GM12878 (cell line): Measurements from ENCODE around the gene ETFRF1. TPM values are rescaled to one million over a fixed set of nuclear protein-coding genes. Genes with fewer than 3 reads are reported as not detected.

ENCODE experiments used
- BCL11A ChIP-seq: IDR thresholded peaks from 2 replicates; pipeline ENCODE4 v1.6.1; 2011; ENCODE audit warnings: low read depth, low read length
- BRCA1 ChIP-seq: IDR thresholded peaks from 2 replicates; pipeline ENCODE4 v1.6.1; 2011; ENCODE audit warnings: low read depth, low read length, improper control_type of control experiment
- FOS ChIP-seq: IDR thresholded peaks from 3 replicates; pipeline ENCODE4 v1.6.1; 2011; ENCODE audit warnings: borderline replicate concordance; ENCODE audit not compliant: insufficient read length; ENCODE audit errors: extremely low read depth
- GABPA ChIP-seq: IDR thresholded peaks from 2 replicates; pipeline ENCODE4 v1.6.1; 2014; ENCODE audit warnings: antibody characterized with exemption, low read depth, mild to moderate bottlenecking, inconsistent platforms
- NBN ChIP-seq: fragments of 450-650 bp; IDR thresholded peaks from 2 replicates; pipeline ENCODE4 v1.6.1; 2016
- NFYA ChIP-seq: IDR thresholded peaks from 2 replicates; pipeline ENCODE4 v1.6.1; 2011; ENCODE audit warnings: low read depth, mild to moderate bottlenecking, low read length, improper control_type of control experiment, borderline replicate concordance
- NR2C2 ChIP-seq: IDR thresholded peaks from 2 replicates; pipeline ENCODE4 v1.6.1; 2011; ENCODE audit warnings: borderline replicate concordance, low read depth; ENCODE audit not compliant: control insufficient read depth, insufficient read length
- NRF1 ChIP-seq: conservative IDR thresholded peaks from 2 replicates; pipeline ENCODE4 v1.6.1; 2011; ENCODE audit warnings: mild to moderate bottlenecking, low read depth, low read length, improper control_type of control experiment
- PAX8 ChIP-seq: fragments of 450-650 bp; IDR thresholded peaks from 2 replicates; pipeline ENCODE4 v1.6.1; 2017; ENCODE audit warnings: mild to moderate bottlenecking, moderate library complexity
- POLR2AphosphoS2 ChIP-seq: IDR thresholded peaks from 2 replicates; pipeline ENCODE4 v1.6.1; 2011; ENCODE audit warnings: low read depth, mild to moderate bottlenecking, low read length, improper control_type of control experiment, moderate library complexity
- RBBP5 ChIP-seq: fragments of 200-600 bp; sonication (generic); conservative IDR thresholded peaks from 2 replicates; pipeline ENCODE4 v1.6.1; 2016
- RUNX3 ChIP-seq: IDR thresholded peaks from 2 replicates; pipeline ENCODE4 v1.6.1; 2012; ENCODE audit warnings: low read length, inconsistent platforms
- SIX5 ChIP-seq: IDR thresholded peaks from 2 replicates; pipeline ENCODE4 v1.6.1; 2011; ENCODE audit warnings: mild to moderate bottlenecking, low read depth, low read length, moderate library complexity; ENCODE audit not compliant: severe bottlenecking
- TCF7 ChIP-seq: IDR thresholded peaks from 2 replicates; pipeline ENCODE4 v1.6.1; 2014; ENCODE audit warnings: antibody characterized with exemption, borderline replicate concordance
- YY1 ChIP-seq: IDR thresholded peaks from 2 replicates; pipeline ENCODE4 v1.6.1; 2011; ENCODE audit warnings: low read depth, mild to moderate bottlenecking, low read length
- ZNF207 ChIP-seq: fragments of 450-650 bp; IDR thresholded peaks from 2 replicates; pipeline ENCODE4 v1.6.1; 2014; ENCODE audit warnings: antibody characterized with exemption, mild to moderate bottlenecking, borderline replicate concordance
- polyA plus RNA-seq, 11 experiments: library from polyadenylated mRNA; depleted of rRNA in 4 of 11; unstranded in 6 of 11; stranded (reverse) in 5 of 11; fragments of >200 nt; fragmentation: Nextera tagmentation in 4 of 11; fragmentation: Illumina TruSeq in 1 of 11; extraction: Ambion mirVana in 4 of 11; extraction: Trizol in 1 of 11; gene quantifications; 1 replicate in 1 of 11; 2 replicates in 10 of 11; pipeline versions ENCODE4 v1.2.1 to v1.2.3, GENCODE V29; 2011 to 2016; ENCODE audit warnings: inconsistent platforms in 2 of 11, missing spikeins in 2 of 11, low read depth in 1 of 11
- total RNA-seq, 4 experiments: library from RNA; depleted of rRNA in 3 of 4; stranded (reverse); fragments of >200 nt in 3 of 4; fragmentation: Illumina TruSeq in 1 of 4; extraction: Trizol in 1 of 4; gene quantifications; 2 replicates each; pipeline versions ENCODE4 v1.2.1 to v1.2.3, GENCODE V29; 2013 to 2021
- TF ChIP-seq, protein P1 (sequence below): IDR thresholded peaks from 2 replicates; pipeline ENCODE4 v1.6.1; 2012; ENCODE audit warnings: low read depth, low read length, improper control_type of control experiment
- TF ChIP-seq, protein P2 (sequence below): fragments of 450-650 bp; IDR thresholded peaks from 2 replicates; pipeline ENCODE4 v1.6.1; 2016; ENCODE audit warnings: mild to moderate bottlenecking
- TF ChIP-seq, protein P3 (sequence below): IDR thresholded peaks from 2 replicates; pipeline ENCODE4 v1.6.1; 2011; ENCODE audit warnings: mild to moderate bottlenecking, low read depth, low read length, moderate library complexity; ENCODE audit not compliant: insufficient replicate concordance
- TF ChIP-seq, protein P4 (sequence below): fragments of 450-650 bp; formaldehyde crosslinking; IDR thresholded peaks from 2 replicates; pipeline ENCODE4 v1.4.0; 2020; ENCODE audit warnings: mild to moderate bottlenecking, moderate library complexity
- TF ChIP-seq, protein P5 (sequence below): fragments of 450-650 bp; IDR thresholded peaks from 2 replicates; pipeline ENCODE4 v1.6.1; 2018; ENCODE audit warnings: borderline replicate concordance, mild to moderate bottlenecking; ENCODE audit not compliant: partially characterized antibody

ETFRF1 gene
- total and polyA plus RNA-seq, 10 of the 15 experiments (the other 5 are each of a cell fraction or from before 2014, with no cell fraction given): 9.9 to 59.6 (median 26.2) TPM

DNA sequence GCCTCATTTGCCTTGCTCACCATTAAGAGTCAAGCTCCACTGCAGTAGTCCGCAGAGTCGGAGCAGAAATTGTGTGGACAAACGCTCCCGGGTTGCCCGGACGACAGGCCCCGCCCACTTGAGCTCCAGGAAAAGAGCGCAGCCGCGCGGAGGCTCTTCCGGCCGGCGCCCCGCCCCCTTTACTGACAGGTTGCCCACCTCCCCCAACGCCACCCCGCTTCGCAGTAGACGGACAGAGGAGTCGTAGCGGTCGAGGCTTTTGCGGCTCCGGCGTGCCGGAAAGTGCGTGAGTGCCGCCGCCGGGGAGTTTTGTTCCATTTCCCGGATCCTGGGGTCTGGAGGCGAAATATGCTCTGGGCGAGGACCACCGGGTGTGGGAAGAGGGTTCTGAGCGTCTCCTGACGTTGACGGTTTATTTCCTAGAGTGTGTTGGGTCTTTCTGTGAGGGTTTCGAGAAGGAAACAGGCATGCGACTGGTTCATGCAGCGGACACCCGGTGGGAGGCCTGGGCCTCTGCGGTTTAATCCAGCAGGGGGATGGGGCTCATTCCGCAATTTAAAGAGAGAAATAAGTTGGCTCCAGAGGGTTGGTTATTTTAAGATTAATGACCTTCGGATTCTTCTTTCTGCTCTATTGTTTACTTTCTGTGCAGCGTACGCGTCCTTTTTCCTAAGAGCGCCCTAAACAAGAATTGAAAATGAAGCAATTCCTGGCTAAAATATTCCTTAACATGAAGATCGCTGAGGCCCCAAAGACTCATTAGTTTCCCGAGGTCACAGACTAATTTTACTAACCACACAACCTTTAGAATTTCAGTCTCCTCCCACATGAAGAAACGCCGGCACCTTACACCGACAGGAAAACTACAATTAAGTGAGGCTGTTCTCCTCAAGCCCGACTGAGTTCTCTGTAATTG is at the start of gene ETFRF1, which contains the start of gene DNAI7 (continued):
- TF ChIP-seq YY1: 0 out of 2 replicates have a peak, but pooled peaks have one; percentile 13
- TF ChIP-seq RBBP5: no peak
- no peak for TF ChIP-seq PAX8
- TF ChIP-seq, protein P1, sequence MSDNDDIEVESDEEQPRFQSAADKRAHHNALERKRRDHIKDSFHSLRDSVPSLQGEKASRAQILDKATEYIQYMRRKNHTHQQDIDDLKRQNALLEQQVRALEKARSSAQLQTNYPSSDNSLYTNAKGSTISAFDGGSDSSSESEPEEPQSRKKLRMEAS: no peak
- TF ChIP-seq, protein P2, sequence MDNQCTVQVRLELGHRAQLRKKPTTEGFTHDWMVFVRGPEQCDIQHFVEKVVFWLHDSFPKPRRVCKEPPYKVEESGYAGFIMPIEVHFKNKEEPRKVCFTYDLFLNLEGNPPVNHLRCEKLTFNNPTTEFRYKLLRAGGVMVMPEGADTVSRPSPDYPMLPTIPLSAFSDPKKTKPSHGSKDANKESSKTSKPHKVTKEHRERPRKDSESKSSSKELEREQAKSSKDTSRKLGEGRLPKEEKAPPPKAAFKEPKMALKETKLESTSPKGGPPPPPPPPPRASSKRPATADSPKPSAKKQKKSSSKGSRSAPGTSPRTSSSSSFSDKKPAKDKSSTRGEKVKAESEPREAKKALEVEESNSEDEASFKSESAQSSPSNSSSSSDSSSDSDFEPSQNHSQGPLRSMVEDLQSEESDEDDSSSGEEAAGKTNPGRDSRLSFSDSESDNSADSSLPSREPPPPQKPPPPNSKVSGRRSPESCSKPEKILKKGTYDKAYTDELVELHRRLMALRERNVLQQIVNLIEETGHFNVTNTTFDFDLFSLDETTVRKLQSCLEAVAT: peak; percentile 59; the same call in 1 of the 2 replicates
- TF ChIP-seq, protein P3, sequence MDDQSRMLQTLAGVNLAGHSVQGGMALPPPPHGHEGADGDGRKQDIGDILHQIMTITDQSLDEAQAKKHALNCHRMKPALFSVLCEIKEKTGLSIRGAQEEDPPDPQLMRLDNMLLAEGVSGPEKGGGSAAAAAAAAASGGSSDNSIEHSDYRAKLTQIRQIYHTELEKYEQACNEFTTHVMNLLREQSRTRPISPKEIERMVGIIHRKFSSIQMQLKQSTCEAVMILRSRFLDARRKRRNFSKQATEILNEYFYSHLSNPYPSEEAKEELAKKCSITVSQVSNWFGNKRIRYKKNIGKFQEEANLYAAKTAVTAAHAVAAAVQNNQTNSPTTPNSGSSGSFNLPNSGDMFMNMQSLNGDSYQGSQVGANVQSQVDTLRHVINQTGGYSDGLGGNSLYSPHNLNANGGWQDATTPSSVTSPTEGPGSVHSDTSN: peak; percentile 76
- no peak for TF ChIP-seq FOS
- 0 out of 2 replicates have a peak, but pooled peaks have one; percentile 65 for TF ChIP-seq POLR2AphosphoS2
- TF ChIP-seq NR2C2: no peak
- peak; percentile 44 for TF ChIP-seq NRF1
- no peak for TF ChIP-seq ZNF207
- TF ChIP-seq GABPA: 0 out of 2 replicates have a peak, but pooled peaks have one; percentile 27
- no peak for TF ChIP-seq BCL11A
- TF ChIP-seq RUNX3: peak; percentile 88
- TF ChIP-seq TCF7: no peak
- TF ChIP-seq, protein P4, sequence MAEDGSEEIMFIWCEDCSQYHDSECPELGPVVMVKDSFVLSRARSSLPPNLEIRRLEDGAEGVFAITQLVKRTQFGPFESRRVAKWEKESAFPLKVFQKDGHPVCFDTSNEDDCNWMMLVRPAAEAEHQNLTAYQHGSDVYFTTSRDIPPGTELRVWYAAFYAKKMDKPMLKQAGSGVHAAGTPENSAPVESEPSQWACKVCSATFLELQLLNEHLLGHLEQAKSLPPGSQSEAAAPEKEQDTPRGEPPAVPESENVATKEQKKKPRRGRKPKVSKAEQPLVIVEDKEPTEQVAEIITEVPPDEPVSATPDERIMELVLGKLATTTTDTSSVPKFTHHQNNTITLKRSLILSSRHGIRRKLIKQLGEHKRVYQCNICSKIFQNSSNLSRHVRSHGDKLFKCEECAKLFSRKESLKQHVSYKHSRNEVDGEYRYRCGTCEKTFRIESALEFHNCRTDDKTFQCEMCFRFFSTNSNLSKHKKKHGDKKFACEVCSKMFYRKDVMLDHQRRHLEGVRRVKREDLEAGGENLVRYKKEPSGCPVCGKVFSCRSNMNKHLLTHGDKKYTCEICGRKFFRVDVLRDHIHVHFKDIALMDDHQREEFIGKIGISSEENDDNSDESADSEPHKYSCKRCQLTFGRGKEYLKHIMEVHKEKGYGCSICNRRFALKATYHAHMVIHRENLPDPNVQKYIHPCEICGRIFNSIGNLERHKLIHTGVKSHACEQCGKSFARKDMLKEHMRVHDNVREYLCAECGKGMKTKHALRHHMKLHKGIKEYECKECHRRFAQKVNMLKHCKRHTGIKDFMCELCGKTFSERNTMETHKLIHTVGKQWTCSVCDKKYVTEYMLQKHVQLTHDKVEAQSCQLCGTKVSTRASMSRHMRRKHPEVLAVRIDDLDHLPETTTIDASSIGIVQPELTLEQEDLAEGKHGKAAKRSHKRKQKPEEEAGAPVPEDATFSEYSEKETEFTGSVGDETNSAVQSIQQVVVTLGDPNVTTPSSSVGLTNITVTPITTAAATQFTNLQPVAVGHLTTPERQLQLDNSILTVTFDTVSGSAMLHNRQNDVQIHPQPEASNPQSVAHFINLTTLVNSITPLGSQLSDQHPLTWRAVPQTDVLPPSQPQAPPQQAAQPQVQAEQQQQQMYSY (CRISPR knock-in tag): no peak
- peak; percentile 81 for TF ChIP-seq NBN
- peak; percentile 31 for TF ChIP-seq SIX5
- TF ChIP-seq BRCA1: no peak
- TF ChIP-seq NFYA: no peak
- TF ChIP-seq, protein P5, sequence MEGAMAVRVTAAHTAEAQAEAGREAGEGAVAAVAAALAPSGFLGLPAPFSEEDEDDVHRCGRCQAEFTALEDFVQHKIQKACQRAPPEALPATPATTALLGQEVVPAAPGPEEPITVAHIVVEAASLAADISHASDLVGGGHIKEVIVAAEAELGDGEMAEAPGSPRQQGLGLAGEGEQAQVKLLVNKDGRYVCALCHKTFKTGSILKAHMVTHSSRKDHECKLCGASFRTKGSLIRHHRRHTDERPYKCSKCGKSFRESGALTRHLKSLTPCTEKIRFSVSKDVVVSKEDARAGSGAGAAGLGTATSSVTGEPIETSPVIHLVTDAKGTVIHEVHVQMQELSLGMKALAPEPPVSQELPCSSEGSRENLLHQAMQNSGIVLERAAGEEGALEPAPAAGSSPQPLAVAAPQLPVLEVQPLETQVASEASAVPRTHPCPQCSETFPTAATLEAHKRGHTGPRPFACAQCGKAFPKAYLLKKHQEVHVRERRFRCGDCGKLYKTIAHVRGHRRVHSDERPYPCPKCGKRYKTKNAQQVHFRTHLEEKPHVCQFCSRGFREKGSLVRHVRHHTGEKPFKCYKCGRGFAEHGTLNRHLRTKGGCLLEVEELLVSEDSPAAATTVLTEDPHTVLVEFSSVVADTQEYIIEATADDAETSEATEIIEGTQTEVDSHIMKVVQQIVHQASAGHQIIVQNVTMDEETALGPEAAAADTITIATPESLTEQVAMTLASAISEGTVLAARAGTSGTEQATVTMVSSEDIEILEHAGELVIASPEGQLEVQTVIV: peak; percentile 97
